ENCODE measurements around the gene CCDC73.

GRCh38 chr11:32821917-32822560 is 27.6 kb upstream of the CCDC73 start:
- TF ChIP-seq CTCF (IDR thresholded peaks at IDR 0.05), result no peak
- TF ChIP-seq EZH2 (IDR thresholded peaks at IDR 0.05; ENCODE audit: borderline replicate concordance, insufficient read depth, low read depth, low read length, poor library complexity, severe bottlenecking), result no peak

Measured in B cell (primary cell).